HCT116 (cell line): ENCODE data around the gene SDK1. TPM values are rescaled to one million over a fixed set of nuclear protein-coding genes. Genes with fewer than 3 reads are reported as not detected.

Experiments
- ATAC-seq: fragments of 200-7000 bp; cut with Tn5 transposase; 2 replicates; pipeline ENCODE4 v1.9.1; 2020; ENCODE audit warnings: mild to moderate bottlenecking, moderate library complexity
- BruUV-seq: library from RNA; stranded (reverse); fragments of 400-500 nt; replicated peaks from 2 replicates; lab custom pipeline; 2021; lab: Mats Ljungman, UMichigan
- CTCF ChIA-PET: fragments of 300-600 bp; sonication (Branson Sonifier 250); formaldehyde crosslinking; loops from one replicate; lab custom pipeline; 2021; ENCODE audit warnings: antibody characterized with exemption; lab: Charles Lee
- POLR2A ChIA-PET: fragments of 300-600, 350-600 bp; sonication (Branson Sonifier 250); formaldehyde crosslinking; loops from one replicate; lab custom pipeline; 2021; ENCODE audit warnings: antibody characterized with exemption; lab: Charles Lee
- RAD21 ChIA-PET, 2 experiments: fragments of 300-600 bp; sonication (Branson Sonifier 250); formaldehyde crosslinking; loops; one replicate each; lab custom pipeline; 2023; ENCODE audit warnings: low total read pairs in 2 of 2; ENCODE audit not compliant: uncharacterized antibody in 2 of 2, unreplicated experiment in 2 of 2, low non-redundant PET in 1 of 2; lab: Charles Lee
- DNase-seq: peaks from one replicate; pipeline ENCODE4 v3.0.0-alpha.2; 2010; ENCODE audit warnings: low read depth, low spot score
- H2AFZ ChIP-seq: fragments of 200-600 bp; shearing (Covaris generic), sonication (generic); 2 replicates; pipeline ENCODE4 v1.6.1; 2017; ENCODE audit warnings: low read depth, mixed run types, mixed read lengths, antibody characterized with exemption, low read length; ENCODE audit not compliant: poor library complexity, severe bottlenecking
- H3K27ac ChIP-seq: 2 replicates; pipeline ENCODE4 v1.5.1; 2012; ENCODE audit warnings: low read depth, low read length
- H3K27me3 ChIP-seq: fragments of 200-600 bp; sonication (generic); 2 replicates; pipeline ENCODE4 v1.6.1; 2016; ENCODE audit warnings: mixed run types, low read length, mixed read lengths; ENCODE audit not compliant: insufficient read depth
- H3K36me3 ChIP-seq, 2 experiments: fragments of 200-500 bp in 1 of 2; fragments of 200-600 bp in 1 of 2; sonication (Bioruptor generic) in 1 of 2; sonication (generic) in 1 of 2; 2 replicates each; pipeline versions ENCODE4 v1.5.1 to v1.6.1; 2014 to 2016; ENCODE audit warnings: low read length in 2 of 2, inconsistent platforms in 1 of 2, mixed read lengths in 1 of 2, mixed run types in 1 of 2; ENCODE audit not compliant: insufficient read depth in 2 of 2, control insufficient read depth in 1 of 2
- H3K4me1 ChIP-seq, 2 experiments: fragments of 200-600 bp in 1 of 2; sonication (generic) in 1 of 2; 2 replicates each; pipeline versions ENCODE4 v1.5.1 to v1.6.1; 2012 to 2017; ENCODE audit warnings: low read length in 2 of 2, inconsistent platforms in 1 of 2, mild to moderate bottlenecking in 1 of 2, mixed read lengths in 1 of 2, mixed run types in 1 of 2, moderate library complexity in 1 of 2; ENCODE audit not compliant: insufficient read depth in 2 of 2, control insufficient read depth in 1 of 2
- H3K4me2 ChIP-seq: fragments of 200-600 bp; sonication (generic); 2 replicates; pipeline ENCODE4 v1.6.1; 2017; ENCODE audit warnings: mixed run types, low read length, mixed read lengths
- H3K4me3 ChIP-seq, 2 experiments: fragments of 200-600 bp in 1 of 2; sonication (generic) in 1 of 2; replicated peaks in 1 of 2; 2 replicates each; pipeline ENCODE4 v1.5.1; 2011 to 2016; ENCODE audit warnings: low read length in 2 of 2, control low read depth in 1 of 2, low read depth in 1 of 2, mild to moderate bottlenecking in 1 of 2, mixed read lengths in 1 of 2, mixed run types in 1 of 2
- H3K79me2 ChIP-seq: fragments of 200-600 bp; sonication (generic); 2 replicates; pipeline ENCODE4 v1.6.1; 2017; ENCODE audit warnings: mild to moderate bottlenecking, mixed run types, low read length, moderate library complexity, mixed read lengths; ENCODE audit not compliant: insufficient read depth
- H3K9ac ChIP-seq: fragments of 200-600 bp; sonication (generic); 2 replicates; pipeline ENCODE4 v1.6.1; 2016; ENCODE audit warnings: low read length, mixed read lengths
- H3K9me2 ChIP-seq: fragments of 200-600 bp; sonication (generic), shearing (Covaris generic); 2 replicates; pipeline ENCODE4 v1.6.1; 2017; ENCODE audit warnings: mixed run types, mild to moderate bottlenecking, moderate library complexity; ENCODE audit not compliant: insufficient read depth
- H3K9me3 ChIP-seq, 2 experiments: fragments of 200-500 bp in 1 of 2; fragments of 200-600 bp in 1 of 2; sonication (Bioruptor generic) in 1 of 2; sonication (generic) in 1 of 2; 2 replicates each; pipeline ENCODE4 v1.6.1; 2014 to 2017; ENCODE audit warnings: low read length in 2 of 2, mixed read lengths in 2 of 2, inconsistent platforms in 1 of 2, low read depth in 1 of 2, mild to moderate bottlenecking in 1 of 2, mixed run types in 1 of 2, moderate library complexity in 1 of 2; ENCODE audit not compliant: control insufficient read depth in 1 of 2, insufficient read depth in 1 of 2
- H4K20me1 ChIP-seq: fragments of 200-600 bp; sonication (generic), shearing (Covaris generic); 2 replicates; pipeline ENCODE4 v1.6.1; 2017; ENCODE audit warnings: mixed run types, mild to moderate bottlenecking, moderate library complexity; ENCODE audit not compliant: insufficient read depth
- ATF3 ChIP-seq: IDR thresholded peaks from 2 replicates; pipeline ENCODE4 v1.6.1; 2012
- CBX3 ChIP-seq: IDR thresholded peaks from 2 replicates; pipeline ENCODE4 v1.6.1; 2012; ENCODE audit warnings: low read depth
- EGR1 ChIP-seq: IDR thresholded peaks from 2 replicates; pipeline ENCODE4 v1.6.1; 2012; ENCODE audit warnings: low read depth
- EZH2phosphoT487 ChIP-seq: fragments of 200-600 bp; IDR thresholded peaks from 2 replicates; pipeline ENCODE4 v1.6.1; 2018; ENCODE audit warnings: antibody characterized with exemption, borderline replicate concordance
- MAX ChIP-seq: IDR thresholded peaks from 2 replicates; pipeline ENCODE4 v1.6.1; 2012
- POLR2A ChIP-seq: IDR thresholded peaks from 2 replicates; pipeline ENCODE4 v1.7.0; 2011; ENCODE audit warnings: borderline replicate concordance; ENCODE audit not compliant: insufficient read depth, insufficient read length; ENCODE audit errors: extremely low read depth
- POLR2AphosphoS5 ChIP-seq: IDR thresholded peaks from 2 replicates; pipeline ENCODE4 v1.6.1; 2011; ENCODE audit warnings: mild to moderate bottlenecking, low read depth, low read length, moderate library complexity
- RAD21 ChIP-seq: IDR thresholded peaks from 2 replicates; pipeline ENCODE4 v1.6.1; 2012; ENCODE audit warnings: low read depth, mild to moderate bottlenecking
- REST ChIP-seq: IDR thresholded peaks from 2 replicates; pipeline ENCODE4 v1.6.1; 2012; ENCODE audit warnings: low read depth
- SIN3A ChIP-seq: IDR thresholded peaks from 2 replicates; pipeline ENCODE4 v1.6.1; 2012; ENCODE audit warnings: low read depth
- SP1 ChIP-seq: IDR thresholded peaks from 2 replicates; pipeline ENCODE4 v1.6.1; 2012; ENCODE audit warnings: low read depth
- SRF ChIP-seq: IDR thresholded peaks from 2 replicates; pipeline ENCODE4 v1.6.1; 2012; ENCODE audit warnings: low read depth
- TCF7L2 ChIP-seq: IDR thresholded peaks from 2 replicates; pipeline ENCODE4 v1.7.0; 2011; ENCODE audit warnings: borderline replicate concordance, inconsistent platforms; ENCODE audit not compliant: insufficient read depth, insufficient read length; ENCODE audit errors: extremely low read depth
- YY1 ChIP-seq: IDR thresholded peaks from 2 replicates; pipeline ENCODE4 v1.6.1; 2011; ENCODE audit warnings: low read length, low read depth, moderate library complexity, mild to moderate bottlenecking; ENCODE audit not compliant: insufficient replicate concordance; ENCODE audit errors: extremely low read depth
- ZNF274 ChIP-seq: fragments of 200-500 bp; sonication (Bioruptor generic); IDR thresholded peaks from 2 replicates; pipeline ENCODE4 v1.6.1; 2014; ENCODE audit warnings: mild to moderate bottlenecking, low read depth, low read length, inconsistent platforms
- intact Hi-C: fragments of 100-400 bp; cut with micrococcal nuclease; formaldehyde crosslinking; loops from 2 replicates; pipeline ENCODE4 v1.10.0; 2022
- total RNA-seq: library from RNA; stranded (reverse); gene quantifications from one replicate; pipeline ENCODE4 v1.2.1, GENCODE V29; 2021; ENCODE audit not compliant: unreplicated experiment
- TF ChIP-seq, protein P1 (sequence below), 3 experiments: fragments of 200-600 bp in 1 of 3; sonication (generic) in 1 of 3; IDR thresholded peaks in 2 of 3; conservative IDR thresholded peaks in 1 of 3; 2 replicates each; pipeline ENCODE4 v1.5.1; 2012 to 2017; ENCODE audit warnings: low read depth in 2 of 3, low read length in 2 of 3, antibody characterized with exemption in 1 of 3, borderline replicate concordance in 1 of 3, control low read depth in 1 of 3, mild to moderate bottlenecking in 1 of 3, mixed read lengths in 1 of 3, mixed run types in 1 of 3, moderate library complexity in 1 of 3; ENCODE audit not compliant: insufficient read depth in 1 of 3

Gene SDK1
- total RNA-seq, 1 experiment from 2014 or later, result 0.05 TPM

DNA sequence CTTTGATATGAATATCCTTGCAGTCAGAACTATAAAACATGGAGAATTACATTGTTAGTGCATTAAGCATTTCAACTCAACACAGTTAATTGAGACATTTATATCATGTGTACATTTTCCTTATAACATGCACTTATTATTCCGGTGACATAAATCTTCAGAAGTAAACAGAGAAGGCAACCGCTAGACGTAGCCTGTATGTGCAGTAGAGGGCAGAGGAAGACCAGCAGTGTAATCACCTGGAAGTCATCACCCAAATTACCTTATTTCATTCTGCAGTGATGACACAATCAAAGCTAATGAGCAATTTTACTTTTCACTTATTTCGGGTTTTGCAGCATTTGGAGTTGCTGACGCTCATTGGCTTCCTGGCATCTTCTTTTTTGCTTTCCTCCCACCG lies 394.6 kb downstream of the SDK1 start:
- CTCF ChIA-PET, result no interaction called here
- H3K27ac ChIP-seq, result no peak overlapping the region
- H3K36me3 ChIP-seq, result no peaks in the 10 kb centered on the region
- BruUV-seq, result no TSS peak
- no peak overlapping the region for H3K9ac ChIP-seq
- peaks cover 11% of the 10 kb centered on the region; the same call in 1 of the 2 replicates for H3K27me3 ChIP-seq
- H3K4me2 ChIP-seq, result no peak overlapping the region
- H4K20me1 ChIP-seq, result no peaks in the 10 kb centered on the region
- POLR2A ChIA-PET, result no interaction called here
- DNase-seq (no peak), ATAC-seq (no peak)
- intact Hi-C loops, result no loop called here
- no peaks in the 10 kb centered on the region for H3K79me2 ChIP-seq
- RAD21 ChIA-PET, result no interaction called here
- H3K9me2 ChIP-seq, result no peaks in the 10 kb centered on the region
- no peaks in the 10 kb centered on the region for H3K4me1 ChIP-seq
- H3K4me3 ChIP-seq, result no peak overlapping the region
- H3K9me3 ChIP-seq, result no peaks in the 10 kb centered on the region
- TF ChIP-seq, protein P1, sequence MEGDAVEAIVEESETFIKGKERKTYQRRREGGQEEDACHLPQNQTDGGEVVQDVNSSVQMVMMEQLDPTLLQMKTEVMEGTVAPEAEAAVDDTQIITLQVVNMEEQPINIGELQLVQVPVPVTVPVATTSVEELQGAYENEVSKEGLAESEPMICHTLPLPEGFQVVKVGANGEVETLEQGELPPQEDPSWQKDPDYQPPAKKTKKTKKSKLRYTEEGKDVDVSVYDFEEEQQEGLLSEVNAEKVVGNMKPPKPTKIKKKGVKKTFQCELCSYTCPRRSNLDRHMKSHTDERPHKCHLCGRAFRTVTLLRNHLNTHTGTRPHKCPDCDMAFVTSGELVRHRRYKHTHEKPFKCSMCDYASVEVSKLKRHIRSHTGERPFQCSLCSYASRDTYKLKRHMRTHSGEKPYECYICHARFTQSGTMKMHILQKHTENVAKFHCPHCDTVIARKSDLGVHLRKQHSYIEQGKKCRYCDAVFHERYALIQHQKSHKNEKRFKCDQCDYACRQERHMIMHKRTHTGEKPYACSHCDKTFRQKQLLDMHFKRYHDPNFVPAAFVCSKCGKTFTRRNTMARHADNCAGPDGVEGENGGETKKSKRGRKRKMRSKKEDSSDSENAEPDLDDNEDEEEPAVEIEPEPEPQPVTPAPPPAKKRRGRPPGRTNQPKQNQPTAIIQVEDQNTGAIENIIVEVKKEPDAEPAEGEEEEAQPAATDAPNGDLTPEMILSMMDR (IDR thresholded peaks at IDR 0.05 in 2 of 3, conservative IDR thresholded peaks at IDR 0.05 in 1 of 3; ENCODE audit: borderline replicate concordance in 1 of 3, insufficient read depth in 1 of 3, low read depth in 2 of 3, low read length in 2 of 3), result peak; percentile 10 to 39 (median 13); a peak in 3 of 6 replicates
- TF ChIP-seq POLR2A (no peak), RAD21 (peak; percentile 54), POLR2AphosphoS5 (no peak), SIN3A (no peak)
- H2AFZ ChIP-seq, result no peak overlapping the region

DNA sequence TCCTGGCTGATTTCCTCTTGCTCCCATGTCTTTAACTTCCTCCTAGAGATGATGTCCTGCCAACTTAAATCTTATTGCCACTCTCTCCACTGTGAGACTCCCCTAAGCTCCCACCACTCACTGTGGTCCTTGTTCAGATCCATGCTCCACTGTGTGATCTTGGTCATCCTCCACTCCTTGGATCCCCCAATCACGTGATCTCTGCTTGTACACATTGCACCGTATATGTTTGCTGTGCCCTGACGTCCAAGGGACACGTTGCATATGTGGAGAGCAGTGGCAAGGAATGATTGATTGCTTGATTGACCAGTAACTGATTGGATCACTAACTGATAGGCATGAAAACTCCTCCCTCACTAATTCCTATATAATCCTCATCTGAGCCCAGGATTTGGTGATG lies 395.1 kb downstream of the SDK1 start:
- no peak for ATAC-seq
- TF ChIP-seq POLR2AphosphoS5, result no peak
- no peak for TF ChIP-seq YY1
- no peak for TF ChIP-seq EGR1
- TF ChIP-seq ZNF274, result no peak
- no peak for TF ChIP-seq CBX3
- no peak for TF ChIP-seq REST
- no peak for TF ChIP-seq ATF3
- no peak for TF ChIP-seq SRF
- TF ChIP-seq EZH2phosphoT487, result no peak
- no peak for TF ChIP-seq TCF7L2
- TF ChIP-seq SP1, result no peak
- TF ChIP-seq MAX, result no peak
- no peak for TF ChIP-seq POLR2A

More for the DNA sequence above, 395.1 kb downstream of the SDK1 start:
- no peaks in the 10 kb centered on the region for H3K4me1 ChIP-seq
- CTCF ChIA-PET, result interaction anchor here (0.5 kb wide), 1 partner anchor 836 kb away, joined by 3 read pairs; no protein-coding TSS in a partner anchor
- H3K36me3 ChIP-seq, result no peaks in the 10 kb centered on the region
- peaks cover 6% of the 10 kb centered on the region; the same call in 1 of the 2 replicates for H3K27me3 ChIP-seq
- no peaks in the 10 kb centered on the region for H3K79me2 ChIP-seq
- RAD21 ChIA-PET, result no interaction called here
- POLR2A ChIA-PET, result no interaction called here
- intact Hi-C loops, result no loop called here
- H3K4me3 ChIP-seq, result no peak overlapping the region
- BruUV-seq, result no TSS peak
- H2AFZ ChIP-seq, result no peak overlapping the region
- no peaks in the 10 kb centered on the region for H4K20me1 ChIP-seq
- no peaks in the 10 kb centered on the region for H3K9me2 ChIP-seq
- no peaks in the 10 kb centered on the region for H3K9me3 ChIP-seq
- H3K9ac ChIP-seq, result no peak overlapping the region
- H3K4me2 ChIP-seq, result no peak overlapping the region
- no peak for DNase-seq
- no peak overlapping the region for H3K27ac ChIP-seq
